Left lung (tissue), 10 donors: Measurements from ENCODE around the gene HNF1A. TPM values are rescaled to one million over a fixed set of nuclear protein-coding genes. Genes with fewer than 3 reads are reported as not detected.

Source experiments
- ATAC-seq: fragments of 200-7000 bp; cut with Tn5 transposase; one replicate; pipeline ENCODE4 v1.9.1; 2020; ENCODE audit warnings: moderate library complexity
- DNase-seq, 4 donors: peaks; one replicate each; pipeline ENCODE4 v3.0.0-alpha.2; 2013 to 2020
- H3K27ac ChIP-seq, 2 donors: fragments of 200-600 bp; sonication (generic) in 1 of 2; one replicate each; pipeline versions ENCODE4 v1.5.0 to v1.8.0; 2020 to 2021
- H3K27me3 ChIP-seq, 2 donors: fragments of 200-600 bp; sonication (generic) in 1 of 2; one replicate each; pipeline versions ENCODE4 v1.5.0 to v1.8.0; 2020 to 2021
- H3K36me3 ChIP-seq, 2 donors: fragments of 200-600 bp; sonication (generic) in 1 of 2; one replicate each; pipeline versions ENCODE4 v1.5.0 to v1.8.0; 2020 to 2021
- H3K4me1 ChIP-seq, 2 donors: fragments of 200-600 bp; one replicate each; pipeline ENCODE4 v1.8.0; 2021
- H3K4me3 ChIP-seq, 2 donors: fragments of 200-600 bp; sonication (generic) in 1 of 2; one replicate each; pipeline versions ENCODE4 v1.5.0 to v1.8.0; 2020 to 2021; ENCODE audit warnings: mild to moderate bottlenecking in 1 of 2
- H3K9me3 ChIP-seq, 2 donors: fragments of 200-600 bp; sonication (generic) in 1 of 2; one replicate each; pipeline versions ENCODE4 v1.5.0 to v1.8.0; 2020 to 2021
- CTCF ChIP-seq, 2 donors: fragments of 200-600 bp; sonication (generic) in 1 of 2; IDR thresholded peaks; one replicate each; pipeline versions ENCODE4 v1.5.0 to v1.8.0; 2021; ENCODE audit warnings: antibody characterized with exemption in 2 of 2
- intact Hi-C, 2 donors: fragments of 100-400 bp; cut with DNase I; formaldehyde crosslinking; loops; one replicate each; pipeline versions ENCODE4 v1.11.2 to v1.14.2; 2022
- polyA plus RNA-seq, 6 donors: library from polyadenylated mRNA; unstranded; fragments of 120-200 nt; gene quantifications; one replicate each; pipeline ENCODE4 v1.2.1, GENCODE V29; 2013; ENCODE audit not compliant: insufficient read length in 6 of 6
- total RNA-seq, 2 donors: library from RNA; stranded (reverse); fragmentation: NEBNext Ultra II Directional; extraction: Animal tissue kit (Norgen Biotek cat#: 25700); gene quantifications; one replicate each; pipeline ENCODE4 v1.2.1, GENCODE V29; 2021
- donor health status: DM: no; HTN: yes; CAD: no.
- donor health status: DM: no; HTN: no; CAD: no.

Gene HNF1A
- total and polyA plus RNA-seq, 8 donors: 0.10 to 3.6 (median 2.6) TPM; not detected in 1

GRCh38 chr12:121010860-121011259, 32.5 kb downstream of the HNF1A start:
- ATAC-seq: no peak
- Histone ChIP-seq H3K9me3 (no peaks in the 10 kb centered on the region), H3K4me3 (no peak overlapping the region), H3K27ac (no peak overlapping the region), H3K27me3 (no peaks in the 10 kb centered on the region), H3K36me3 (peaks cover 0 to 57% of the 10 kb centered on the region in 2 donors), H3K4me1 (peaks cover 0 to 12% of the 10 kb centered on the region in 2 donors)
- intact Hi-C loops: no loop called here
- no peak for DNase-seq
- no peak for TF ChIP-seq CTCF (IDR thresholded peaks at IDR 0.05)

GRCh38 chr12:121011820-121012219, 33.5 kb downstream of the HNF1A start:
- H3K27me3 ChIP-seq: no peaks in the 10 kb centered on the region
- no peak for TF ChIP-seq CTCF (IDR thresholded peaks at IDR 0.05)
- H3K27ac ChIP-seq: no peak overlapping the region
- intact Hi-C loops: no loop called here
- no peak for DNase-seq
- peaks cover 0 to 12% of the 10 kb centered on the region in 2 donors for H3K4me1 ChIP-seq
- no peak for ATAC-seq
- H3K4me3 ChIP-seq: no peak overlapping the region
- no peaks in the 10 kb centered on the region for H3K9me3 ChIP-seq
- peaks cover 0 to 48% of the 10 kb centered on the region in 2 donors for H3K36me3 ChIP-seq

GRCh38 chr12:121013715-121014114, 35.4 kb downstream of the HNF1A start:
- intact Hi-C loops: no loop called here
- no peak for TF ChIP-seq CTCF (IDR thresholded peaks at IDR 0.05)
- DNase-seq (no peak), ATAC-seq (no peak)
- no peaks in the 10 kb centered on the region for H3K9me3 ChIP-seq
- peaks cover 0 to 12% of the 10 kb centered on the region in 2 donors for H3K4me1 ChIP-seq
- H3K36me3 ChIP-seq: peaks cover 0 to 29% of the 10 kb centered on the region in 2 donors
- no peak overlapping the region for H3K4me3 ChIP-seq
- no peaks in the 10 kb centered on the region for H3K27me3 ChIP-seq
- H3K27ac ChIP-seq: no peak overlapping the region

- ATAC-seq (peak; percentile 100), DNase-seq (peak; percentile 85 to 94 (median 93))
- Histone ChIP-seq H3K27ac (peak within 1 kb of the TSS; percentile 36 to 68), H3K9me3 (no peaks in the 10 kb centered on the region), H3K4me3 (peak within 1 kb of the TSS; percentile 60 to 78), H3K36me3 (peaks cover 0 to 19% of the 10 kb centered on the region in 2 donors), H3K27me3 (no peaks in the 10 kb centered on the region), H3K4me1 (peaks cover 0 to 12% of the 10 kb centered on the region in 2 donors)
- no peak for TF ChIP-seq CTCF (IDR thresholded peaks at IDR 0.05)
- intact Hi-C loops: no loop called here
Observed at GRCh38 chr12:121015825-121016766, 37.8 kb downstream of the HNF1A start, which contains the start of gene C12orf43. TSS of gene C12orf43 (minus strand) at chr12:121016487. CDS start at chr12:121016474, 13 bp downstream.

DNA sequence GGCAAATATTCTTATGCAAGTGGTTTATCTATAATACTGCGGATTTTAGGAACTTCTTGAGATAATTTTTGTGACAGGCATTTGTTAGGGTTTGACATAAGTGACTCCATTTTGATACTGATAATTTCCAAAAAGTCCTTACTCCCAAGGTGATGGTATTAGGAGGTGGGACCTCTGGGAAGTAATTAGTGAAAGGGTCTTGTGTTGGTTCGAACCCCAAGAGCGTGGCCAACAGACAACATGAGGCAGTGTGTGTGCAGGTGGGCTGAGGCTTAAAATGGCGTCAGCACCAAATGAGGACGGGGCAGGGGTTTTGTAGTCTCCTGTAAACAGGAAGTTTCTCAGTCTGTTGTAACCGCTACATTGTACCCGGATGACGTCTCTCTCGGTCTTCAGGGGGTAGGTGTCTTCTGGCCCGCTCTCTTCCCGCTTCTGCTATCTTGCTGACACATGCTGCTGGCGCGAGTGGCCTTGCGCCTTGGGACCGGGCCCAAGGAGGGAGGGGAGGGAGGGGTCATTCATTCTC, 39.7 kb downstream of the HNF1A start:
- DNase-seq (peak in 1 of 4 donors; percentile 47), ATAC-seq (no peak)
- Histone ChIP-seq H3K36me3 (peaks cover 0 to 18% of the 10 kb centered on the region in 2 donors), H3K4me3 (no peak overlapping the region), H3K9me3 (no peaks in the 10 kb centered on the region), H3K4me1 (peaks cover 0 to 12% of the 10 kb centered on the region in 2 donors), H3K27ac (no peak overlapping the region), H3K27me3 (no peaks in the 10 kb centered on the region)
- no peak for TF ChIP-seq CTCF (IDR thresholded peaks at IDR 0.05)
- intact Hi-C loops: no loop called here
